ENCODE results near the gene MYL9. TPM values are rescaled to one million over a fixed set of nuclear protein-coding genes. Genes with fewer than 3 reads are reported as not detected.

The MYL9 gene
- total and polyA plus RNA-seq, 2 donors (not counting 3 experiments of a cell fraction or from before 2014, with no cell fraction given) = 41.7 to 116 TPM

GRCh38 chr20:36549942-36550789 lies 8.8 kb downstream of the MYL9 start:
- intact Hi-C loops (cut with micrococcal nuclease) (loop anchor here (10.0 kb wide), 1 partner anchor 315 kb away; a partner anchor contains a TSS), dilution Hi-C loops (cut with MboI; ENCODE audit: extremely low pct_ligation_motif_present, low sequenced_read_pairs) (no loop called here)
- no peak overlapping the region for H3K9ac ChIP-seq (replicated peaks; ENCODE audit: extremely low read depth, insufficient read depth, low read length)
- H3K27me3 ChIP-seq (ENCODE audit: control insufficient read depth in 2 of 2, insufficient read depth in 2 of 2, low read length in 2 of 2) = no peaks in the 10 kb centered on the region
- no peaks in the 10 kb centered on the region for H4K20me1 ChIP-seq (replicated peaks; ENCODE audit: control insufficient read depth, extremely low read depth, insufficient read depth, low read length)
- no peaks in the 10 kb centered on the region for H3K9me1 ChIP-seq (replicated peaks; ENCODE audit: control insufficient read depth, extremely low read depth, insufficient read depth, low read length)
- H3K9me3 ChIP-seq (replicated peaks; ENCODE audit: control insufficient read depth, insufficient read depth, low read length) = no peaks in the 10 kb centered on the region
- no peaks in the 10 kb centered on the region for H3K79me2 ChIP-seq (ENCODE audit: control insufficient read depth, insufficient read depth, low read length)
- CTCF ChIA-PET = interaction anchor here (1.0 kb wide), 2 partner anchors 21 to 55 kb away, joined by 3 to 5 read pairs; partner anchors contain the start of gene RAB5IF
- no peak overlapping the region for H3K4me3 ChIP-seq (replicated peaks in 1 of 3; ENCODE audit: insufficient read depth in 1 of 3, low read depth in 1 of 3, low read length in 3 of 3)
- no peak overlapping the region for H3K4me2 ChIP-seq (ENCODE audit: insufficient read depth, low read length)
- H3K36me3 ChIP-seq (ENCODE audit: control insufficient read depth in 2 of 2, extremely low read depth in 1 of 2, insufficient read depth in 2 of 2, low read length in 2 of 2) = peaks cover 0 to 5% of the 10 kb centered on the region in 2 experiments
- POLR2A ChIA-PET = no interaction called here
- FAIRE-seq (no peak), DNase-seq (ENCODE audit: low read depth, low spot score) (no peak)
- no peak overlapping the region for H3K27ac ChIP-seq (ENCODE audit: insufficient read depth, low read depth, low read length)
- no peaks in the 10 kb centered on the region for H3K4me1 ChIP-seq (ENCODE audit: control insufficient read depth, extremely low read depth, insufficient read depth, low read length)
- TF ChIP-seq POLR2AphosphoS5 (IDR thresholded peaks at IDR 0.05; ENCODE audit: insufficient read depth, low read depth, low read length) (peak; percentile 27), EZH2 (IDR thresholded peaks at IDR 0.05; ENCODE audit: borderline replicate concordance, low read depth, low read length, severe bottlenecking) (no peak), GATA2 (IDR thresholded peaks at IDR 0.05; ENCODE audit: insufficient read depth, insufficient read length, low read depth, low read length) (no peak)
- no TSS peak for BruUV-seq (replicated peaks)
- no peak overlapping the region for H2AFZ ChIP-seq (ENCODE audit: low read depth, low read length)

GRCh38 chr20:36550790-36551299 lies 9.5 kb downstream of the MYL9 start:
- H4K20me1 ChIP-seq (replicated peaks; ENCODE audit: control insufficient read depth, extremely low read depth, insufficient read depth, low read length) = no peaks in the 10 kb centered on the region
- H3K4me3 ChIP-seq (replicated peaks in 1 of 3; ENCODE audit: insufficient read depth in 1 of 3, low read depth in 1 of 3, low read length in 3 of 3) = no peak overlapping the region
- peaks cover 0 to 5% of the 10 kb centered on the region in 2 experiments for H3K36me3 ChIP-seq (ENCODE audit: control insufficient read depth in 2 of 2, extremely low read depth in 1 of 2, insufficient read depth in 2 of 2, low read length in 2 of 2)
- no peaks in the 10 kb centered on the region for H3K9me1 ChIP-seq (replicated peaks; ENCODE audit: control insufficient read depth, extremely low read depth, insufficient read depth, low read length)
- no peaks in the 10 kb centered on the region for H3K4me1 ChIP-seq (ENCODE audit: control insufficient read depth, extremely low read depth, insufficient read depth, low read length)
- FAIRE-seq = no peak
- H3K4me2 ChIP-seq (ENCODE audit: insufficient read depth, low read length) = no peak overlapping the region
- no peaks in the 10 kb centered on the region for H3K9me3 ChIP-seq (replicated peaks; ENCODE audit: control insufficient read depth, insufficient read depth, low read length)
- H3K79me2 ChIP-seq (ENCODE audit: control insufficient read depth, insufficient read depth, low read length) = no peaks in the 10 kb centered on the region
- H3K9ac ChIP-seq (replicated peaks; ENCODE audit: extremely low read depth, insufficient read depth, low read length) = no peak overlapping the region
- DNase-seq (ENCODE audit: low read depth, low spot score) = no peak
- no peaks in the 10 kb centered on the region for H3K27me3 ChIP-seq (ENCODE audit: control insufficient read depth in 2 of 2, insufficient read depth in 2 of 2, low read length in 2 of 2)
- intact Hi-C loops (cut with micrococcal nuclease) (loop anchor here (10.0 kb wide), 1 partner anchor 314 kb away; a partner anchor contains a TSS), dilution Hi-C loops (cut with MboI; ENCODE audit: extremely low pct_ligation_motif_present, low sequenced_read_pairs) (no loop called here)
- BruUV-seq (replicated peaks) = no TSS peak
- TF ChIP-seq JUN (IDR thresholded peaks at IDR 0.05; ENCODE audit: borderline replicate concordance, insufficient read depth, insufficient read length, low read depth) (no peak), MYC (IDR thresholded peaks at IDR 0.05; ENCODE audit: low read depth, low read length) (no peak), MAX (IDR thresholded peaks at IDR 0.05; ENCODE audit: insufficient read depth, insufficient read length) (no peak), FOS (IDR thresholded peaks at IDR 0.05; ENCODE audit: borderline replicate concordance, insufficient read depth, low read length) (no peak), GATA2 (IDR thresholded peaks at IDR 0.05; ENCODE audit: insufficient read depth, insufficient read length, low read depth, low read length) (no peak), POLR2A (IDR thresholded peaks at IDR 0.05; ENCODE audit: low read depth, low read length) (no peak), POLR2AphosphoS5 (IDR thresholded peaks at IDR 0.05; ENCODE audit: insufficient read depth, low read depth, low read length) (no peak), CTCF (IDR thresholded peaks at IDR 0.05; ENCODE audit: extremely low read depth in 1 of 2, insufficient read depth in 1 of 2, low read depth in 1 of 2, low read length in 2 of 2) (no peak), EZH2 (IDR thresholded peaks at IDR 0.05; ENCODE audit: borderline replicate concordance, low read depth, low read length, severe bottlenecking) (no peak)
- no peak overlapping the region for H3K27ac ChIP-seq (ENCODE audit: insufficient read depth, low read depth, low read length)
- H2AFZ ChIP-seq (ENCODE audit: low read depth, low read length) = no peak overlapping the region
- ChIA-PET CTCF (interaction anchor here (1.0 kb wide), 1 partner anchor 55 kb away, joined by 5 read pairs; the partner anchor contains the start of gene RAB5IF), POLR2A (no interaction called here)
